ENCODE measurements around the gene SCTR.

SCTR gene

GRCh38 chr2:119402106-119402505 lies 122.2 kb downstream of the SCTR start:
- no peak for DNase-seq

- no peak for DNase-seq
Measured at GRCh38 chr2:119397196-119397595, 127.1 kb downstream of the SCTR start.

GRCh38 chr2:119393971-119394748 lies 130.1 kb downstream of the SCTR start:
- no peak for DNase-seq

Data from stimulated activated CD4-positive, alpha-beta T cell treated with anti-CD3 and anti-CD28 coated beads, Interleukin-15, amount 100 ng/mL, for 24 hours (primary cell).